Measurements from ENCODE around the gene NUMA1.
A peak's percentile ranks its signal among the peaks of the same experiment; 100 is the strongest.

NUMA1 gene

GRCh38 chr11:72114570-72114969 is 34.2 kb upstream of the NUMA1 start:
- H3K9ac ChIP-seq (ENCODE audit: low read depth, low read length), result no peak overlapping the region
- no peak overlapping the region for H3K4me2 ChIP-seq (ENCODE audit: low read length)
- H3K36me3 ChIP-seq (ENCODE audit: insufficient read depth, low read length), result no peaks in the 10 kb centered on the region

GRCh38 chr11:72112978-72113808 is 32.9 kb upstream of the NUMA1 start:
- Histone ChIP-seq H3K4me1 (ENCODE audit: control insufficient read depth, insufficient read depth, low read length) (peaks cover 18% of the 10 kb centered on the region), H3K4me2 (ENCODE audit: low read length) (peak overlapping the region; percentile 81), H3K9me3 (replicated peaks; ENCODE audit: low read length) (no peaks in the 10 kb centered on the region), H3K4me3 (ENCODE audit: low read length) (peak overlapping the region; percentile 77), H3K27me3 (ENCODE audit: control insufficient read depth, insufficient read depth, low read length) (no peaks in the 10 kb centered on the region), H3K36me3 (ENCODE audit: insufficient read depth, low read length) (no peaks in the 10 kb centered on the region), H3K9ac (ENCODE audit: low read depth, low read length) (peak overlapping the region; percentile 93)

More at GRCh38 chr11:72114570-72114969, 34.2 kb upstream of the NUMA1 start:
- H3K4me1 ChIP-seq (ENCODE audit: control insufficient read depth, insufficient read depth, low read length), result peaks cover 18% of the 10 kb centered on the region
- H3K4me3 ChIP-seq (ENCODE audit: low read length), result no peak overlapping the region
- no peaks in the 10 kb centered on the region for H3K9me3 ChIP-seq (replicated peaks; ENCODE audit: low read length)
- H3K27me3 ChIP-seq (ENCODE audit: control insufficient read depth, insufficient read depth, low read length), result no peaks in the 10 kb centered on the region

DNA sequence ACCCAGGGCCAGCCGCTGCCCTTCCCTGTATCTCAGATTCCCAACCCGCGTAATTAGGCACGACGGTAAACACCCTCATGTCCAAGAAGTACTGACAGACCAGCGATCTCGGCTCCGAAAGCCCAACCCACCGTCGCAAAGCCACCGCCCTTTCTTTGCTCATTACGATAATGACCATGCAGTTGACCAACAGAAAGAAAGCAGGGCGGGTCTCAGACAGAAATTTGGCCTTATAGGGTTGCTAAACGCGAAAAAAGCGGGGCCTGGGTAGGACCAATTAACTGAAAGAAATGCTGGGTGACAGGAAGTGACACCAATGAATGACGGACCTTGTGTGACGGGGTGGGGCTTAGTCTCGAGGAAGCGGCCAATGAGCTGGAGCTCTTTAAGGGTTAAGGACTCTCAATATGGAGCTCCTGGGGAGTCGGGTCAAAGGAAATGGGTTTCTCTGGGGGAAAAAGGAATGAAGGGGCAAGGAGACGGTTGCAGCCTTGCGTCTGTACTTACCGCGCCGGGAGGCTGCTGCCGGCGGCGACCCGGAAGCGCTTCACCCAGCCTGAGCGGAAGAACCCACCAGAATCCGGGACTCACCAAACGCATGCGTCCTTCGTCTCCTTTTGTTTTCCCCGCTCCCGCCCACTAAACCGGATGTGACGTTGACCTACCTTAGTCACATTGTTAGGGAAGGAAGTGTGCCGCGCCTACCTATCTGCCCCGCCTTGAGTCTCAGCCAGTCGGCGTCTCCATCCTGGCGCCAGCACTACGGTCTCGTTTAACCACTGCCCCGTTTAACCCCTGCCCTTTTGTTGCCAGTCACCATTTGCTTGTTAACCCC is 32.0 kb upstream of the NUMA1 start, which contains the start of gene ANAPC15:
ANAPC15 (minus strand) TSS at position 553 of the 835 bp plus-strand sequence. CDS start 1,419 bp downstream, outside the sequence.
- Histone ChIP-seq H3K4me2 (ENCODE audit: low read length) (peak within 1 kb of the TSS; percentile 84), H3K36me3 (ENCODE audit: insufficient read depth, low read length) (no peaks in the 10 kb centered on the region), H3K9me3 (replicated peaks; ENCODE audit: low read length) (no peaks in the 10 kb centered on the region), H3K9ac (ENCODE audit: low read depth, low read length) (peak within 1 kb of the TSS; percentile 93), H3K4me3 (ENCODE audit: low read length) (peak within 1 kb of the TSS; percentile 77), H3K27me3 (ENCODE audit: control insufficient read depth, insufficient read depth, low read length) (no peaks in the 10 kb centered on the region), H3K4me1 (ENCODE audit: control insufficient read depth, insufficient read depth, low read length) (peaks cover 18% of the 10 kb centered on the region)

DNA sequence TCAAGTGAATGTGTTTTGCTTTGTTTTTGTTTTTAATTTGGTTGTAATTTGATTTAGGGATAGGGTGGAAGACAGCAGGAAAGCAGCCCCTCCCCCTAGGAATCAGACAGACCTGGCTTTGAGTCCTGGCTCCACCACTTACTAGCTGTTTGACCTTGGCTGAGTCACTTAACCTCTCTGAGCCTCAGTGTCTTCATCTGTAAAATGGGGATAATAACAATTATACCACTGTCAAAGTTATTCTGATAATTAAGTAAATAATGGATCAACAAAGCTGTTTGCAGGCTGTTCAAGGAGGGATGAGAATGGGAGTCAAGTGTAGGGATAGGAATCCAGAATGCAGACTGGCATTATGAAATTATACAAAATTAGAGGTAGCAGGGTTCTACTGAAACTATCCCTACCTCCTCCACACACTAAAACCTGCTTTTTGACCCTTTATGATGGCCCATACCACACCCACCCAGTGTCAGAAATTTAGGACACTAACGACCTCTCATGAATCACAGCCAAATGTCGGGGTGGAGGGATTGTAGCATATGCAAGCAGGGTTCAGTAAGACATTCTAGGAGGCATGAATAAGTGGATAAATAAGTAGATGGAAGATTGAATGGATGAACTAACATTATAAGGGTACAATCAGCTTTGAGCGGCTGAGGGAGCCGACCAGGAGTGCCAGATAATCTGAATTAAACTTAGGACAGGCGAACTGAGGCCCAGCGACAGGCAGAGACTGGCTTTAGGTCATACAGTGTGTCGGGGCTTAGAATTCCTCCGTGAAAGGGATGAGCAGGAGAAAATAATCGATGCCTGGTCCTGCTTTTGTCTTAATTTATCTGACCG is 31.2 kb upstream of the NUMA1 start:
- Histone ChIP-seq H3K9me3 (replicated peaks; ENCODE audit: low read length) (no peaks in the 10 kb centered on the region), H3K27me3 (ENCODE audit: control insufficient read depth, insufficient read depth, low read length) (no peaks in the 10 kb centered on the region), H3K4me3 (ENCODE audit: low read length) (peak overlapping the region; percentile 69), H3K4me1 (ENCODE audit: control insufficient read depth, insufficient read depth, low read length) (peaks cover 18% of the 10 kb centered on the region), H3K4me2 (ENCODE audit: low read length) (peak overlapping the region; percentile 84), H3K9ac (ENCODE audit: low read depth, low read length) (peak overlapping the region; percentile 93), H3K36me3 (ENCODE audit: insufficient read depth, low read length) (no peaks in the 10 kb centered on the region)

GRCh38 chr11:72105888-72106287 is 25.5 kb upstream of the NUMA1 start, which contains the start of gene TOMT:
TOMT (plus strand) TSS chr11:72105924; CDS start chr11:72105952, 28 bp downstream.
- H3K9ac ChIP-seq (ENCODE audit: low read depth, low read length), result no peak within 1 kb of the TSS
- H3K4me1 ChIP-seq (ENCODE audit: control insufficient read depth, insufficient read depth, low read length), result peaks cover 18% of the 10 kb centered on the region
- no peak within 1 kb of the TSS for H3K4me3 ChIP-seq (ENCODE audit: low read length)
- peaks cover 4% of the 10 kb centered on the region for H3K36me3 ChIP-seq (ENCODE audit: insufficient read depth, low read length)
- H3K4me2 ChIP-seq (ENCODE audit: low read length), result no peak within 1 kb of the TSS
- no peaks in the 10 kb centered on the region for H3K27me3 ChIP-seq (ENCODE audit: control insufficient read depth, insufficient read depth, low read length)
- no peaks in the 10 kb centered on the region for H3K9me3 ChIP-seq (replicated peaks; ENCODE audit: low read length)

DNA sequence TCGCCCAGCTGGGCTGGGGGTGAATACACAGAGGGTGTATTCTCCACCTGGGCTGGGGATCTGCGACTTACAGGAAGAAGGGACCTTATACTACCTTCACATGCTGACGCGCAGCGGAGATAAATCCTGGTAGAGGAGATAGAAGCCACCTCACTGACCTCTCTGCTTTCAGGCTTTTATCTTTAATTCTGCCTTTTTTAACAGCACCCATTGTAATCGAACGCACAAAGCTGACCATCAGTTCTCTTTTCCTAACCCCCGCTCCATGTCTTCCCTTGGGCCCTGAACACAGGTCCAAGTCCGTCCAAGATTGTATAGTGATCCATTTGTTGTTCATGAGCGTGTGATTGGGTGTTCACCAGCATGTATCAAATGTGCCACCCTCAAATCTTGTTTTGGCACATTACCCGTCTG is 23.4 kb upstream of the NUMA1 start:
- Histone ChIP-seq H3K27me3 (ENCODE audit: control insufficient read depth, insufficient read depth, low read length) (no peaks in the 10 kb centered on the region), H3K9ac (ENCODE audit: low read depth, low read length) (peak overlapping the region; percentile 48), H3K9me3 (replicated peaks; ENCODE audit: low read length) (no peaks in the 10 kb centered on the region), H3K4me3 (ENCODE audit: low read length) (peak overlapping the region; percentile 59), H3K36me3 (ENCODE audit: insufficient read depth, low read length) (peaks cover 23% of the 10 kb centered on the region), H3K4me2 (ENCODE audit: low read length) (peak overlapping the region; percentile 72), H3K4me1 (ENCODE audit: control insufficient read depth, insufficient read depth, low read length) (peaks cover 26% of the 10 kb centered on the region)

- H3K4me1 ChIP-seq (ENCODE audit: control insufficient read depth, insufficient read depth, low read length), result peaks cover 26% of the 10 kb centered on the region
- H3K4me2 ChIP-seq (ENCODE audit: low read length), result peak within 1 kb of the TSS; percentile 85
- H3K27me3 ChIP-seq (ENCODE audit: control insufficient read depth, insufficient read depth, low read length), result no peaks in the 10 kb centered on the region
- peak within 1 kb of the TSS; percentile 95 for H3K9ac ChIP-seq (ENCODE audit: low read depth, low read length)
- peak within 1 kb of the TSS; percentile 80 for H3K4me3 ChIP-seq (ENCODE audit: low read length)
- peaks cover 30% of the 10 kb centered on the region for H3K36me3 ChIP-seq (ENCODE audit: insufficient read depth, low read length)
- H3K9me3 ChIP-seq (replicated peaks; ENCODE audit: low read length), result no peaks in the 10 kb centered on the region
Observed at GRCh38 chr11:72102946-72103753, 22.8 kb upstream of the NUMA1 start, which contains the start of gene LAMTOR1. LAMTOR1 (minus strand) TSS chr11:72103297; CDS start chr11:72103224, 73 bp downstream.

DNA sequence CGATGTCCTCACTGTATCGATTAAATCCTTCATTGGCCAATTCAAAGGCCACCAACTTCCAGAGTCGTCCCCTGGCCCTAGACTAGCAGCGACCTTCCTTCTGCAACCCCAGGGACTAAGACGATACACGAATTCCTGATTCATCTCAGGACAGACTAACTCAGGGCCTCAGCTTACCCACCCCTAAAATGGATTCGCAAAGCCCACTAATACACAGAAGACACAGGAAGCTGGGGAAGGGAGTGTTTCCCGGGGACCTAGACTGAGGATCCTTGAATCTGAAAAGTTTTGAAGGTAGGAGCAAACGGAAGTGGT is 22.2 kb upstream of the NUMA1 start:
- peak overlapping the region; percentile 85 for H3K4me2 ChIP-seq (ENCODE audit: low read length)
- H3K9me3 ChIP-seq (replicated peaks; ENCODE audit: low read length), result no peaks in the 10 kb centered on the region
- H3K4me3 ChIP-seq (ENCODE audit: low read length), result peak overlapping the region; percentile 80
- H3K27me3 ChIP-seq (ENCODE audit: control insufficient read depth, insufficient read depth, low read length), result no peaks in the 10 kb centered on the region
- peaks cover 35% of the 10 kb centered on the region for H3K36me3 ChIP-seq (ENCODE audit: insufficient read depth, low read length)
- peaks cover 26% of the 10 kb centered on the region for H3K4me1 ChIP-seq (ENCODE audit: control insufficient read depth, insufficient read depth, low read length)
- H3K9ac ChIP-seq (ENCODE audit: low read depth, low read length), result peak overlapping the region; percentile 95

- H3K36me3 ChIP-seq (ENCODE audit: insufficient read depth, low read length), result peaks cover 39% of the 10 kb centered on the region
- H3K4me3 ChIP-seq (ENCODE audit: low read length), result peak overlapping the region; percentile 80
- H3K9ac ChIP-seq (ENCODE audit: low read depth, low read length), result peak overlapping the region; percentile 95
- no peaks in the 10 kb centered on the region for H3K27me3 ChIP-seq (ENCODE audit: control insufficient read depth, insufficient read depth, low read length)
- H3K4me2 ChIP-seq (ENCODE audit: low read length), result peak overlapping the region; percentile 85
- H3K4me1 ChIP-seq (ENCODE audit: control insufficient read depth, insufficient read depth, low read length), result peaks cover 26% of the 10 kb centered on the region
- no peaks in the 10 kb centered on the region for H3K9me3 ChIP-seq (replicated peaks; ENCODE audit: low read length)
Observed at GRCh38 chr11:72102162-72102561, 21.8 kb upstream of the NUMA1 start.

GRCh38 chr11:72100462-72100861 is 20.1 kb upstream of the NUMA1 start:
- peak overlapping the region; percentile 9 for H3K4me2 ChIP-seq (ENCODE audit: low read length)
- H3K36me3 ChIP-seq (ENCODE audit: insufficient read depth, low read length), result peaks cover 48% of the 10 kb centered on the region
- no peaks in the 10 kb centered on the region for H3K9me3 ChIP-seq (replicated peaks; ENCODE audit: low read length)
- H3K4me1 ChIP-seq (ENCODE audit: control insufficient read depth, insufficient read depth, low read length), result peaks cover 26% of the 10 kb centered on the region
- H3K9ac ChIP-seq (ENCODE audit: low read depth, low read length), result no peak overlapping the region
- H3K27me3 ChIP-seq (ENCODE audit: control insufficient read depth, insufficient read depth, low read length), result no peaks in the 10 kb centered on the region
- H3K4me3 ChIP-seq (ENCODE audit: low read length), result no peak overlapping the region
